H9 (cell line): ENCODE results near the gene TP53BP2. TPM values are rescaled to one million over a fixed set of nuclear protein-coding genes. Genes with fewer than 3 reads are reported as not detected.

Experiments used
- DNase-seq: peaks from one replicate; pipeline ENCODE4 v3.0.0-alpha.2; 2017
- H2AFZ ChIP-seq: one replicate; pipeline ENCODE4 v1.6.1; 2013; ENCODE audit warnings: mild to moderate bottlenecking, low read length, control low read depth, moderate library complexity
- H2AK5ac ChIP-seq: 2 replicates; pipeline ENCODE4 v1.6.1; 2013; ENCODE audit warnings: low read length, control low read depth, mixed read lengths; ENCODE audit not compliant: insufficient read length
- H2BK120ac ChIP-seq: one replicate; pipeline ENCODE4 v1.6.1; 2013; ENCODE audit warnings: low read depth, mild to moderate bottlenecking, low read length, control low read depth, inconsistent platforms; ENCODE audit not compliant: poor library complexity, severe bottlenecking
- H2BK12ac ChIP-seq: 2 replicates; pipeline ENCODE4 v1.6.1; 2013; ENCODE audit warnings: low read length, control low read depth, mixed read lengths, low read depth; ENCODE audit not compliant: insufficient read length
- H2BK15ac ChIP-seq: 2 replicates; pipeline ENCODE4 v1.6.1; 2013; ENCODE audit warnings: low read depth, low read length, control low read depth
- H2BK20ac ChIP-seq: one replicate; pipeline ENCODE4 v1.6.1; 2013; ENCODE audit warnings: low read depth, mild to moderate bottlenecking, low read length, control low read depth, inconsistent platforms; ENCODE audit not compliant: poor library complexity, severe bottlenecking
- H2BK5ac ChIP-seq: 2 replicates; pipeline ENCODE4 v1.6.1; 2013; ENCODE audit warnings: low read length, control low read depth, mixed read lengths; ENCODE audit not compliant: insufficient read length
- H3K14ac ChIP-seq: 2 replicates; pipeline ENCODE4 v1.6.1; 2013; ENCODE audit warnings: low read length, control low read depth; ENCODE audit not compliant: insufficient read depth
- H3K18ac ChIP-seq: 2 replicates; pipeline ENCODE4 v1.6.1; 2013; ENCODE audit warnings: low read depth, mild to moderate bottlenecking, mixed read lengths, low read length, control low read depth; ENCODE audit not compliant: insufficient read length
- H3K23ac ChIP-seq: 2 replicates; pipeline ENCODE4 v1.6.1; 2013; ENCODE audit warnings: low read length, control low read depth, mixed read lengths, low read depth; ENCODE audit not compliant: insufficient read length
- H3K23me2 ChIP-seq: 2 replicates; pipeline ENCODE4 v1.6.1; 2013; ENCODE audit warnings: low read depth, mild to moderate bottlenecking, mixed read lengths, low read length, control low read depth; ENCODE audit not compliant: insufficient read length, poor library complexity, severe bottlenecking
- H3K27ac ChIP-seq: 2 replicates; pipeline ENCODE4 v1.5.1; 2013; ENCODE audit warnings: low read length, control low read depth, mixed read lengths, low read depth; ENCODE audit not compliant: insufficient read length
- H3K27me3 ChIP-seq: 2 replicates; pipeline ENCODE4 v1.6.1; 2013; ENCODE audit warnings: low read length, control low read depth, inconsistent platforms; ENCODE audit not compliant: insufficient read depth
- H3K4ac ChIP-seq: 2 replicates; pipeline ENCODE4 v1.6.1; 2013; ENCODE audit warnings: low read depth, mild to moderate bottlenecking, control low read depth, inconsistent platforms, low read length, moderate library complexity
- H3K4me1 ChIP-seq: 2 replicates; pipeline ENCODE4 v1.6.1; 2013; ENCODE audit warnings: low read length, control low read depth, inconsistent platforms; ENCODE audit not compliant: insufficient read depth
- H3K4me2 ChIP-seq: 2 replicates; pipeline ENCODE4 v1.6.1; 2013; ENCODE audit warnings: low read length, control low read depth, mixed read lengths; ENCODE audit not compliant: insufficient read length, insufficient read depth
- H3K56ac ChIP-seq: 2 replicates; pipeline ENCODE4 v1.6.1; 2013; ENCODE audit warnings: low read depth, mild to moderate bottlenecking, mixed read lengths, low read length, control low read depth; ENCODE audit not compliant: insufficient read length
- H3K79me1 ChIP-seq: 2 replicates; pipeline ENCODE4 v1.6.1; 2013; ENCODE audit warnings: low read depth, mild to moderate bottlenecking, moderate library complexity, low read length, control low read depth, inconsistent platforms; ENCODE audit not compliant: insufficient read depth, poor library complexity, severe bottlenecking
- H3K79me2 ChIP-seq: 2 replicates; pipeline ENCODE4 v1.6.1; 2013; ENCODE audit warnings: low read length, control low read depth, inconsistent platforms; ENCODE audit not compliant: insufficient read depth
- H3K9ac ChIP-seq: 2 replicates; pipeline ENCODE4 v1.6.1; 2013; ENCODE audit warnings: low read length, control low read depth, mixed read lengths; ENCODE audit not compliant: insufficient read length; ENCODE audit errors: extremely low read depth
- H3K9me3 ChIP-seq: one replicate; pipeline ENCODE4 v1.6.1; 2013; ENCODE audit warnings: low read depth, low read length, inconsistent platforms; ENCODE audit not compliant: control insufficient read depth
- H3T11ph ChIP-seq: one replicate; pipeline ENCODE4 v1.6.1; 2013; ENCODE audit warnings: mild to moderate bottlenecking, low read length, control low read depth, inconsistent platforms
- H4K20me1 ChIP-seq: one replicate; pipeline ENCODE4 v1.6.1; 2013; ENCODE audit not compliant: control insufficient read depth, insufficient read length, insufficient read depth
- H4K5ac ChIP-seq: 2 replicates; pipeline ENCODE4 v1.6.1; 2013; ENCODE audit warnings: low read depth, mild to moderate bottlenecking, mixed read lengths, low read length, control low read depth; ENCODE audit not compliant: insufficient read length
- H4K8ac ChIP-seq: replicated peaks from 2 replicates; pipeline ENCODE4 v1.6.1; 2013; ENCODE audit warnings: low read length, control low read depth, mixed read lengths, low read depth; ENCODE audit not compliant: insufficient read length
- H4K91ac ChIP-seq: 2 replicates; pipeline ENCODE4 v1.6.1; 2013; ENCODE audit warnings: low read depth, mild to moderate bottlenecking, moderate library complexity, mixed read lengths, low read length, control low read depth; ENCODE audit not compliant: insufficient read length
- H3K27ac Mint-ChIP-seq, 3 experiments: 2 replicates in 2 of 3; 3 replicates in 1 of 3; pipeline ENCODE4 v1.8.0; 2020 to 2021; ENCODE audit warnings: mixed read lengths in 3 of 3, mild to moderate bottlenecking in 1 of 3, moderate library complexity in 1 of 3
- H3K27me3 Mint-ChIP-seq: 2 replicates; pipeline ENCODE4 v1.8.0; 2021; ENCODE audit warnings: low read depth, mild to moderate bottlenecking, moderate library complexity, mixed read lengths
- H3K36me3 Mint-ChIP-seq, 3 experiments: 2 replicates in 2 of 3; 3 replicates in 1 of 3; pipeline ENCODE4 v1.8.0; 2020 to 2021; ENCODE audit warnings: low read depth in 3 of 3, mixed read lengths in 3 of 3; ENCODE audit not compliant: insufficient read depth in 1 of 3
- H3K4me1 Mint-ChIP-seq, 2 experiments: 2 replicates each; pipeline ENCODE4 v1.8.0; 2020; ENCODE audit warnings: mixed read lengths in 2 of 2
- H3K4me3 Mint-ChIP-seq, 2 experiments: 2 replicates in 1 of 2; 3 replicates in 1 of 2; pipeline ENCODE4 v1.8.0; 2020 to 2021; ENCODE audit warnings: mild to moderate bottlenecking in 2 of 2, mixed read lengths in 2 of 2, moderate library complexity in 1 of 2
- H3K9me3 Mint-ChIP-seq, 2 experiments: 2 replicates in 1 of 2; 3 replicates in 1 of 2; pipeline ENCODE4 v1.8.0; 2020; ENCODE audit warnings: mild to moderate bottlenecking in 2 of 2, mixed read lengths in 2 of 2, moderate library complexity in 1 of 2
- WGBS: extraction: QIAGEN DNeasy Blood & Tissue Kit; methylation state at CpG from one replicate; pipeline ENCODE4 v1.1.7; 2013; ENCODE audit warnings: missing lambda C conversion rate, low lambda C conversion rate, mixed read lengths; ENCODE audit not compliant: insufficient read length; ENCODE audit errors: extremely low coverage; 5-methylcytosine and 5-hydroxymethylcytosine counted together
- total RNA-seq: library from RNA; stranded (reverse); gene quantifications from 2 replicates; pipeline ENCODE4 v1.2.1, GENCODE V29; 2021
- TF ChIP-seq, protein P1 (sequence below): fragments of 200-600 bp; sonication (generic); conservative IDR thresholded peaks from 3 replicates; pipeline ENCODE4 v1.8.0; 2021; ENCODE audit warnings: antibody characterized with exemption, mild to moderate bottlenecking

The TP53BP2 gene
- total RNA-seq, 1 experiment from 2014 or later: 49.7 TPM

DNA sequence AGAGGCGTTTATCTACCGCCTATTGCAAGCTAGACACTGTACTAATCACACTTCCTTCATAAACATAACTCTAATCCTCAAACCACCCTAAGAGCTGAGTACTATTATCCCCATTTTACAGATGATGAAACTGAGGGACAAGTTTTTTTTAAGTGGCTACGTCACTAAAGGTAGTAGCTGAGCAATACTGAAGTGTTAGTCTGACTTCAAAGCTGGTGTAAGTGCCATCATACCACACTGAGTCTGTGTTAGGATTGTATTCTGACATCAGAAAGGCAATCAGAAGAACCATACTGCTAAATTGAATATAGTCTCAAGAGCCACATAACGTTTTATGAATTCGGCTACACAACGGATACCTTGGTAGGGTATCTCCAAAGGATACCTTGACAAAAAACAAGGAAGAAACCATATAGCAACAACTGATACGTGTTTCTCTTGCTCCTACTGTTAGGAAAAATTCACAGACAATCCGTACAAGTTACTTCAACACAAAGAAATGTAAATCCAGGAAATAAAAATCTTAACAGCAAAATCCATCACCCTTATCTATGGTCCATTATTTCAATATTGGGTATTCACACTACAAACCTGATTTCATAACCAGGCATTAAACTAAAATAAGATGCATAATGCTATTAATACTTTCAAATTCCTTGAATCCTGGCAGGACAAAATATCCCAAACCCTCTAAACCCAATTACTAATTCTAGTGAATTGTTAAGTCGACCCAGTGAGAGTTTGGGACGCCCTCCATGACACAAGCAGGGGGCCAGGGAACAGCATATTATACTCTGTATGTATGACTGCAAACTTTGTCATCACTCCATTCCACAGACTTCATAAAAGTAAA is 1.6 kb downstream of the TP53BP2 start:
- peak overlapping the region; percentile 43 for H3K9ac ChIP-seq
- no peak overlapping the region for H2BK15ac ChIP-seq
- peaks cover 29 to 30% of the 10 kb centered on the region in 2 experiments for H3K4me1 Mint-ChIP-seq
- H3K4ac ChIP-seq: no peak overlapping the region
- H3K27me3 Mint-ChIP-seq: no peaks in the 10 kb centered on the region
- no peak overlapping the region for H4K8ac ChIP-seq
- H4K91ac ChIP-seq: no peak overlapping the region
- no peaks in the 10 kb centered on the region for H3K27me3 ChIP-seq
- no peak for DNase-seq
- no peak overlapping the region for H2BK12ac ChIP-seq
- no peaks in the 10 kb centered on the region for H3K4me1 ChIP-seq
- H2AFZ ChIP-seq: no peak overlapping the region
- H3K79me1 ChIP-seq: peaks cover under 1% of the 10 kb centered on the region
- H2BK20ac ChIP-seq: no peak overlapping the region
- no peak overlapping the region for H3K56ac ChIP-seq
- H2BK5ac ChIP-seq: no peak overlapping the region
- H3K79me2 ChIP-seq: peaks cover 18% of the 10 kb centered on the region
- peaks cover 10% of the 10 kb centered on the region for H3K23me2 ChIP-seq
- no peak overlapping the region for H4K5ac ChIP-seq
- H3K14ac ChIP-seq: no peak overlapping the region
- no peak overlapping the region for H2AK5ac ChIP-seq
- no peak overlapping the region for H3K27ac Mint-ChIP-seq
- TF ChIP-seq, protein P1, sequence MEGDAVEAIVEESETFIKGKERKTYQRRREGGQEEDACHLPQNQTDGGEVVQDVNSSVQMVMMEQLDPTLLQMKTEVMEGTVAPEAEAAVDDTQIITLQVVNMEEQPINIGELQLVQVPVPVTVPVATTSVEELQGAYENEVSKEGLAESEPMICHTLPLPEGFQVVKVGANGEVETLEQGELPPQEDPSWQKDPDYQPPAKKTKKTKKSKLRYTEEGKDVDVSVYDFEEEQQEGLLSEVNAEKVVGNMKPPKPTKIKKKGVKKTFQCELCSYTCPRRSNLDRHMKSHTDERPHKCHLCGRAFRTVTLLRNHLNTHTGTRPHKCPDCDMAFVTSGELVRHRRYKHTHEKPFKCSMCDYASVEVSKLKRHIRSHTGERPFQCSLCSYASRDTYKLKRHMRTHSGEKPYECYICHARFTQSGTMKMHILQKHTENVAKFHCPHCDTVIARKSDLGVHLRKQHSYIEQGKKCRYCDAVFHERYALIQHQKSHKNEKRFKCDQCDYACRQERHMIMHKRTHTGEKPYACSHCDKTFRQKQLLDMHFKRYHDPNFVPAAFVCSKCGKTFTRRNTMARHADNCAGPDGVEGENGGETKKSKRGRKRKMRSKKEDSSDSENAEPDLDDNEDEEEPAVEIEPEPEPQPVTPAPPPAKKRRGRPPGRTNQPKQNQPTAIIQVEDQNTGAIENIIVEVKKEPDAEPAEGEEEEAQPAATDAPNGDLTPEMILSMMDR: no peak
- no peak overlapping the region for H2BK120ac ChIP-seq
- H3K4me3 Mint-ChIP-seq: peak overlapping the region; percentile 92 to 96
- H3K4me2 ChIP-seq: peak overlapping the region; percentile 77
- no peak overlapping the region for H3K23ac ChIP-seq
- no peaks in the 10 kb centered on the region; a peak in 1 of 5 replicates for H3K9me3 Mint-ChIP-seq
- peaks cover 0 to 5% (median 5%) of the 10 kb centered on the region in 3 experiments; a peak in 5 of 7 replicates for H3K36me3 Mint-ChIP-seq
- no CpG with 5 or more reads among the region's 10 CpGs for WGBS
- H4K20me1 ChIP-seq: no peaks in the 10 kb centered on the region
- H3T11ph ChIP-seq: no peak overlapping the region
- no peak overlapping the region for H3K27ac ChIP-seq
- H3K18ac ChIP-seq: no peak overlapping the region
- no peaks in the 10 kb centered on the region for H3K9me3 ChIP-seq
